Measurements from ENCODE around the gene ENOPH1. TPM values are rescaled to one million over a fixed set of nuclear protein-coding genes. Genes with fewer than 3 reads are reported as not detected.

The ENOPH1 gene
- total RNA-seq, 2 experiments from 2014 or later: 45.0 to 45.3 TPM

DNA sequence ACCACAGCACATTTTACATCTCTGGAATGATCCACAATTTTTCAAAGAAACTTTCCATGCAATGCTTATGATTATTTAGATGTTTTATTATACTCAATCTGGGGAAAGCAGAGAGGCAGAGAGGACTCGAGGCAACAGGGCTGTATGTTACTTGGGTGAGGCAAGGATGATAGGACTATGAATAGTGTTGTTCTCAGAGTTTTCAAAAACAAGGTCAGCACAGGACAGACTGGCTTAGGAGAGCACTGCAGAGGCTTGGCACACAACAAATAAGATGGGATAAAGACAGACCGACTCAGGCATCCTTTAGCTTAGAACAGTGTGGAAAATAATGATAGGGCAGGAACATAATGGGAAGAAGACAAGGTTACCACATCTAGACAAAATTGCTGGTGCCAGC lies 66.0 kb downstream of the ENOPH1 start:
- ChIA-PET POLR2A (no interaction called here), CTCF (no interaction called here)
- no peaks in the 10 kb centered on the region for H3K4me1 Mint-ChIP-seq (ENCODE audit: low read depth)
- H3K36me3 Mint-ChIP-seq (ENCODE audit: low read depth): no peaks in the 10 kb centered on the region
- ATAC-seq (no peak), DNase-seq (no peak)
- no peak overlapping the region for H3K27ac Mint-ChIP-seq
- H3K27me3 Mint-ChIP-seq (ENCODE audit: low read depth): no peaks in the 10 kb centered on the region
- H3K4me3 Mint-ChIP-seq: no peak overlapping the region
- no peaks in the 10 kb centered on the region for H3K9me3 Mint-ChIP-seq (ENCODE audit: insufficient read depth)

DNA sequence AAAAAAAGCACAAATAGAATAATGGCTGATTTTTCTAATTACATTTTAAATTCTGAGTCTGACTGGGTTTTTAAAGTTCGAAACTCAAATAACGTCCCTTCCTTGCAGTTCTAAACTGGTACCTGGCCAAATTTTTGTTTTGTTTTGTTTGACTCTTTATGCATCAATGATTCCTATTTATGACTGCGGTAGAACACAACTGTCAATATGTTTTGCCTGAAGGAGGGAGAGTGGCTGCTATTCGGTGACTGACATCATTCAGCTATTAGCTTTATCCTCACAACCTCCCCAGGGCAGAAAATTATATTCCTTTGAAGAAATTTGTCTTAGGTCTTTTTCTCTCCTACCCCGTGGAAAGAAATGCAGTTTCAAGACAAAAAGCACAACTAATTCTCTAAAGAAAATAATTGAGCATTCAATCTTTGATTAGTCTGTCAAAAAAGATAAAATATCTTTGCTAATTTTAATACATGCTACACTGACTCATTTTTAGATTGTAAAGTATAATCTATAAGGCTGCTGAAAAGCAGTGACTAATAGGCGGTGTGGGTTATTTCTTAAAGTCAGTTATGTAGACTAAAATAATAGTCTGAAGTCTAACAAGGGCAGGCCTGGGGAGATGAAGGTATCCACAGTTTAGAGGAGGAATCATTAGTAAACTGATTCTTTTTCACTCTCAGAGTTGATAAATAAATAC lies 69.5 kb downstream of the ENOPH1 start:
- CTCF ChIA-PET: no interaction called here
- H3K9me3 Mint-ChIP-seq (ENCODE audit: insufficient read depth): no peaks in the 10 kb centered on the region
- DNase-seq (no peak), ATAC-seq (no peak)
- no peaks in the 10 kb centered on the region for H3K4me1 Mint-ChIP-seq (ENCODE audit: low read depth)
- H3K4me3 Mint-ChIP-seq: no peak overlapping the region
- H3K36me3 Mint-ChIP-seq (ENCODE audit: low read depth): no peaks in the 10 kb centered on the region
- H3K27me3 Mint-ChIP-seq (ENCODE audit: low read depth): no peaks in the 10 kb centered on the region
- H3K27ac Mint-ChIP-seq: no peak overlapping the region
- POLR2A ChIA-PET: no interaction called here

DNA sequence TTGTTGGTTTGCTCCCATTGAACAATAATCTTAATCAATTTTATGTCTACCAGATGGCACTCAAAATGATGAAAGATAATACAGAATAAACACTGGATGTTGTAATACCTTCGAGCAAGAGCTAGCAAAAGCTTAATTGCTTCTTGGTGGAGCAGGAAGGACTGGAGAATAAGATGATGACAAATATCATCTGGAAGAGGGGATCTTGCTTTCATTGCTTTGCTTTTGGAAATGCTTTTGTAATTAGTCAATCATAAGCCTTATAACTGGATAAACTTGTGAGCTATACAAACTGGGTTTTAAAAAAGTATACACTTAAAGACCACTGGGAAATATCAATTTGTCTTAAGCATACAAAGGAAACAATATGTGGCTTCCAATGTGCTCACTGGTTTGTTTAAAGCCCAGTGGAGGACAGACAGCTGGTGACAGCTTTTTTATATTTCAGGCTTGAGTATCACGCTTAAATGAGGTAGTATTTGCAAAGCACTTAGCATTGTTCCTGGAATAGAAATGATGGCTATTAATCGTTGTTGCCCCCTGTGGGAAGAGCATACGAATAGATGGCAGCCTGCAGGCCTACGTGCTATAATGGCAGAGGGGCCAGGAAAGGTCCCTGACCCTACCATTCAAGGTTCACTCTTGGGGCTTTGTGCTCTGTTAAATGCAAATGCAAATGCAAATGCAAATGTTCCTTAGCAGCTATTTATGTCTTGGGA lies 70.2 kb downstream of the ENOPH1 start:
- POLR2A ChIA-PET: no interaction called here
- Mint-ChIP-seq H3K9me3 (ENCODE audit: insufficient read depth) (no peaks in the 10 kb centered on the region), H3K27ac (no peak overlapping the region), H3K4me3 (no peak overlapping the region), H3K27me3 (ENCODE audit: low read depth) (no peaks in the 10 kb centered on the region), H3K36me3 (ENCODE audit: low read depth) (no peaks in the 10 kb centered on the region), H3K4me1 (ENCODE audit: low read depth) (no peaks in the 10 kb centered on the region)
- CTCF ChIA-PET: interaction anchor here (1.9 kb wide), 1 partner anchor 238 kb away, joined by 5 read pairs; no protein-coding TSS in a partner anchor
- DNase-seq: no peak
- ATAC-seq: no peak

DNA sequence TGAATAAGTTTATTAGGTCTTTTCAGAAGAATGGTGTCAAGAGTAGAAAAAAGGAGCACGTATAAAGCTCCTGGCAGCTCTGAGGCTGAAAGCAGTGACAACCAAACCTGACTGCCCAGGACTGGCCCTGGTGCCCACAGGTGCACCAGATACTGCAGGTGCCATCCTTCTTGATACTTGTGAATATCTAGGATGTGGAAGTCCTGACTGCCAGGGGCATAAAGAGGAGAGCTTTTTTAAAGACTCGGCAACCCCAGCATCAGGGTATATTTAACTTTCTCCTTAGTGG lies 70.7 kb downstream of the ENOPH1 start:
- ATAC-seq (no peak), DNase-seq (no peak)
- ChIA-PET CTCF (interaction anchor here (1.9 kb wide), 1 partner anchor 238 kb away, joined by 5 read pairs; no protein-coding TSS in a partner anchor), POLR2A (no interaction called here)
- H3K9me3 Mint-ChIP-seq (ENCODE audit: insufficient read depth): no peaks in the 10 kb centered on the region
- H3K36me3 Mint-ChIP-seq (ENCODE audit: low read depth): no peaks in the 10 kb centered on the region
- H3K27me3 Mint-ChIP-seq (ENCODE audit: low read depth): no peaks in the 10 kb centered on the region
- H3K4me1 Mint-ChIP-seq (ENCODE audit: low read depth): no peaks in the 10 kb centered on the region
- no peak overlapping the region for H3K27ac Mint-ChIP-seq
- no peak overlapping the region for H3K4me3 Mint-ChIP-seq

DNA sequence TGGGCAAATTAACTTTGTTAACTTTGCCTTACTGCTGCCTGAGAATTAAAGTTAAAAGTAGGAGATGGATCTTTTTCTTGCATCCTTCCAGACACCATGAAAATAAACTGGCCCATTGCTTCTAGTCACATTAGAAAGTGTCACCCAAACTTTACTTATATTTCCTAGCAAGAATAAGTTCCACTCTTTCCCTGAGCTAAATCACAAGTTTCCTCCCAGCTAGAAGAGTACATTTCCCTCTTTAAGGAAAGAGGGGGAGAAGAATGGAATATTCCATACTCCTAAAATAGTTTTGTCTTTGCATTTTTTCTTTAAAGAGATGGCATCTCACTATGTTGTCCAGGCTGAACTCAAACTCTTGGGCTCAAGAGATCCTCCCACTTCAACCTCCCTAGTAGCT lies 77.6 kb downstream of the ENOPH1 start:
- H3K27me3 Mint-ChIP-seq (ENCODE audit: low read depth): peaks cover 7% of the 10 kb centered on the region
- no peak for ATAC-seq

DNA sequence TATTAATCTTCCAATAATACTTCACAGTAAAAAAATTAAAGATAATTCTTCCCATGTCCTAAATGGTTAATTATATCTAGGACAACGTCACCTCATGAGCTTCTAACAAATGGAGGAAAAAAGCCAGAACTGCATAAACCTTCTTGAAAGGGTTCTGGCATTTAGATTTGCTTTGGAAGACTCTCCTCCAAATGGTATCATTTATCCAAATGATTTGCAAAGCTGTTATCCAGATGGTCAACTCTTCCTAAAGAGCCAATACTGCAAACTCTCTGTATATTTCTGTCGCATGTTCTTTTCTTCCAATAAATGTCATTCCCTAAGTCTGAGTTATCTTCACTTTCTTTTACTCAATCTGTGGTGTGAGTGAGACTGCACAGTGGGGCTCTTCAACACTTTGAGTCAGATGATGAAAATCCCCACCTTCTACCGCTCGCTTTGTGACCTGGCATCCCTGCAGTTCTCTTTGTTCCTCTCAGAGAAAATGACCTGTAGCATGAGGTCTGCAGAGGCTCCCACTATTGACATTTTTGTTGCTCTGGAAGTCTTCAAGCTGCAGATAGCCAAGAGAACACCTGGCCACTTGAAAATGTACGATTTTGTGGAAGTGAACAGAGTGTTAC lies 78.5 kb downstream of the ENOPH1 start:
- no peak for DNase-seq
- Mint-ChIP-seq H3K4me3 (no peak overlapping the region), H3K4me1 (ENCODE audit: low read depth) (no peaks in the 10 kb centered on the region), H3K36me3 (ENCODE audit: low read depth) (no peaks in the 10 kb centered on the region), H3K9me3 (ENCODE audit: insufficient read depth) (no peaks in the 10 kb centered on the region), H3K27me3 (ENCODE audit: low read depth) (peaks cover 7% of the 10 kb centered on the region), H3K27ac (no peak overlapping the region)
- CTCF ChIA-PET: no interaction called here
- POLR2A ChIA-PET: no interaction called here
- no peak for ATAC-seq

More for the DNA sequence above, 77.6 kb downstream of the ENOPH1 start:
- DNase-seq: no peak
- H3K27ac Mint-ChIP-seq: no peak overlapping the region
- ChIA-PET CTCF (interaction anchor here (0.7 kb wide), 1 partner anchor 231 kb away, joined by 3 read pairs; no protein-coding TSS in a partner anchor), POLR2A (interaction anchor here (0.6 kb wide), 1 partner anchor 141 kb away, joined by 3 read pairs; no protein-coding TSS in a partner anchor)
- no peaks in the 10 kb centered on the region for H3K36me3 Mint-ChIP-seq (ENCODE audit: low read depth)
- no peak overlapping the region for H3K4me3 Mint-ChIP-seq
- no peaks in the 10 kb centered on the region for H3K4me1 Mint-ChIP-seq (ENCODE audit: low read depth)
- no peaks in the 10 kb centered on the region for H3K9me3 Mint-ChIP-seq (ENCODE audit: insufficient read depth)

DNA sequence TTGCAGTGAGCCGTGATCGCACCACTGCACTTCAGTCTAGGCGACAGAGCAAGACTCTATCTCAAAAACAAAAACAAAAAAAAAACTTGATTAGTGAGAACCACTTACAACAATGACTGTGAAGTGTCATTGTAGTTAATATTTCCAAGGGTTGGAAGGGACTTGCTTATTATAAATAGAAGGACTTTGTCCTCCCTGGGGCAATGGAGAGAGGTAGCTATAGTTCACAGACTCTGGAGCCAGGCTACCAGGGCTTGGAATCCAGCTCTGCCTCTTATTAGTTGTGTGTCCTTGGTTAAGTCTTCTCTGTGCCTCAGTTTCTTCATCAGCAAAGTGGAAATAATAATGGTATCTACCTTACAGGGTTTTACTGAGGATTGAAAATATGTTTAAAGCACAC lies 79.8 kb downstream of the ENOPH1 start:
- POLR2A ChIA-PET: no interaction called here
- DNase-seq: no peak
- Mint-ChIP-seq H3K27me3 (ENCODE audit: low read depth) (peaks cover 10% of the 10 kb centered on the region), H3K36me3 (ENCODE audit: low read depth) (no peaks in the 10 kb centered on the region), H3K4me1 (ENCODE audit: low read depth) (no peaks in the 10 kb centered on the region), H3K27ac (no peak overlapping the region), H3K4me3 (no peak overlapping the region), H3K9me3 (ENCODE audit: insufficient read depth) (no peaks in the 10 kb centered on the region)
- ATAC-seq: no peak
- CTCF ChIA-PET: interaction anchor here (0.7 kb wide), 1 partner anchor 217 kb away, joined by 4 read pairs; no protein-coding TSS in a partner anchor

Other genes starting within 250 kb of the ENOPH1 start
- 100 to 1,000 TPM; 405 to 406 TPM for gene HNRNPD, start 56.6 kb upstream of the ENOPH1 start, total RNA-seq
- gene HNRNPDL, start 128 bp upstream of the ENOPH1 start, total RNA-seq: 100 to 1,000 TPM; 331 TPM
- not detected for gene TMEM150C, start 131.4 kb downstream of the ENOPH1 start, total RNA-seq